Stimulated activated naive B cell treated with anti-CD40 and anti-IgM and Interleukin-4, amounts not matched to agents 10 μg/mL and 1 μg/mL and 100 μg/mL, for 72 hours (primary cell): ENCODE data around the gene ACTA1.

Experiments
- ATAC-seq, 2 donors: fragments of 150-1000 bp; cut with Tn5 transposase; replicated peaks; 2 replicates each; pipeline ENCODE4 v1.10.0; 2021; ENCODE audit warnings: moderate library complexity in 1 of 2
- DNase-seq: peaks from one replicate; pipeline ENCODE4 v3.0.0; 2021
- H3K27ac Mint-ChIP-seq: one replicate; pipeline ENCODE4 v1.8.0; 2022; ENCODE audit warnings: mild to moderate bottlenecking, mixed read lengths
- H3K27me3 Mint-ChIP-seq, 2 donors: one replicate each; pipeline ENCODE4 v1.8.0; 2022; ENCODE audit warnings: mixed read lengths in 2 of 2
- H3K36me3 Mint-ChIP-seq, 2 donors: one replicate each; pipeline ENCODE4 v1.8.0; 2022; ENCODE audit warnings: mixed read lengths in 2 of 2, mild to moderate bottlenecking in 1 of 2
- H3K4me1 Mint-ChIP-seq, 2 donors: one replicate each; pipeline ENCODE4 v1.8.0; 2022; ENCODE audit warnings: mixed read lengths in 2 of 2, mild to moderate bottlenecking in 1 of 2
- H3K4me3 Mint-ChIP-seq, 2 donors: one replicate each; pipeline ENCODE4 v1.8.0; 2022; ENCODE audit warnings: mild to moderate bottlenecking in 2 of 2, mixed read lengths in 2 of 2, moderate library complexity in 1 of 2
- H3K9me3 Mint-ChIP-seq, 2 donors: one replicate each; pipeline ENCODE4 v1.8.0; 2022; ENCODE audit warnings: mixed read lengths in 2 of 2, mild to moderate bottlenecking in 1 of 2

The ACTA1 gene

GRCh38 chr1:229385853-229386456 is 47.9 kb downstream of the ACTA1 start:
- Mint-ChIP-seq H3K4me3 (no peak overlapping the region), H3K9me3 (no peaks in the 10 kb centered on the region), H3K27me3 (peaks cover 31 to 43% of the 10 kb centered on the region in 2 donors), H3K27ac (no peak overlapping the region), H3K4me1 (no peaks in the 10 kb centered on the region), H3K36me3 (no peaks in the 10 kb centered on the region)
- ATAC-seq: no peak
- no peak for DNase-seq

GRCh38 chr1:229384822-229385221 is 49.1 kb downstream of the ACTA1 start:
- DNase-seq: no peak
- Mint-ChIP-seq H3K36me3 (no peaks in the 10 kb centered on the region), H3K27me3 (peaks cover 25 to 32% of the 10 kb centered on the region in 2 donors), H3K27ac (no peak overlapping the region), H3K9me3 (no peaks in the 10 kb centered on the region), H3K4me1 (no peaks in the 10 kb centered on the region), H3K4me3 (no peak overlapping the region)
- no peak for ATAC-seq

DNA sequence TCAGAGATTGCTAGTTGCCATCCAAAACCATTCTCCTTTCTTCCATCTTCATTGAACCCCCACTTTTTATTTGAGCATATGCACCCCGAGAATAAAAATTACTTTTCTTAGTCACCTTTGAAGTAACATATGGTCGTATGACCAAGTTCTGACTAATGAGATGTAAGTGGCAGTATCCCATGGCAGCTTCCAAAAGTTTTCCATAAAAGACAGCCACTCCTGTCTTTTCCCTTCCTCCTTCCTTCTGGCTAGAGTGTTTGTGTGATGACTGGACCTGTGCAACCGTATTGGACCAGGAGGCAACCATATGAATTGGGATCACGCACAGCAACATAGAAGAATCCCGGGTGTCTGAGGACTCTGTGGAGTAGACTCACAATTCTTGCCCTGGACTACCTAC is 49.9 kb downstream of the ACTA1 start:
- H3K27ac Mint-ChIP-seq: no peak overlapping the region
- DNase-seq (no peak), ATAC-seq (no peak)
- peaks cover 22 to 30% of the 10 kb centered on the region in 2 donors for H3K27me3 Mint-ChIP-seq
- no peaks in the 10 kb centered on the region for H3K4me1 Mint-ChIP-seq
- no peaks in the 10 kb centered on the region for H3K36me3 Mint-ChIP-seq
- H3K9me3 Mint-ChIP-seq: no peaks in the 10 kb centered on the region
- H3K4me3 Mint-ChIP-seq: no peak overlapping the region

GRCh38 chr1:229383188-229383587 is 50.7 kb downstream of the ACTA1 start:
- DNase-seq (no peak), ATAC-seq (no peak)
- H3K4me1 Mint-ChIP-seq: no peaks in the 10 kb centered on the region
- no peak overlapping the region for H3K27ac Mint-ChIP-seq
- no peak overlapping the region for H3K4me3 Mint-ChIP-seq
- H3K27me3 Mint-ChIP-seq: peaks cover 24 to 30% of the 10 kb centered on the region in 2 donors
- no peaks in the 10 kb centered on the region for H3K9me3 Mint-ChIP-seq
- H3K36me3 Mint-ChIP-seq: no peaks in the 10 kb centered on the region
